HT-29 (cell line): ENCODE data around the gene SEC63. TPM values are rescaled to one million over a fixed set of nuclear protein-coding genes. Genes with fewer than 3 reads are reported as not detected.
"Not testable (repeated sequence)": the region's sequence is repeated elsewhere in the genome, so short reads cannot be mapped to it uniquely, and the experiment has no call there.

Experiments used
- DNase-seq: peaks from one replicate; pipeline ENCODE4 v3.0.0-alpha.2; 2015; ENCODE audit warnings: low spot score
- total RNA-seq: library from RNA; depleted of rRNA; stranded (reverse); fragments of >200 nt; shearing (Covaris generic); gene quantifications from 2 replicates; pipeline ENCODE4 v1.2.3, GENCODE V29; 2014

SEC63 gene
- total RNA-seq, 1 experiment from 2014 or later, result 9.6 TPM

DNA sequence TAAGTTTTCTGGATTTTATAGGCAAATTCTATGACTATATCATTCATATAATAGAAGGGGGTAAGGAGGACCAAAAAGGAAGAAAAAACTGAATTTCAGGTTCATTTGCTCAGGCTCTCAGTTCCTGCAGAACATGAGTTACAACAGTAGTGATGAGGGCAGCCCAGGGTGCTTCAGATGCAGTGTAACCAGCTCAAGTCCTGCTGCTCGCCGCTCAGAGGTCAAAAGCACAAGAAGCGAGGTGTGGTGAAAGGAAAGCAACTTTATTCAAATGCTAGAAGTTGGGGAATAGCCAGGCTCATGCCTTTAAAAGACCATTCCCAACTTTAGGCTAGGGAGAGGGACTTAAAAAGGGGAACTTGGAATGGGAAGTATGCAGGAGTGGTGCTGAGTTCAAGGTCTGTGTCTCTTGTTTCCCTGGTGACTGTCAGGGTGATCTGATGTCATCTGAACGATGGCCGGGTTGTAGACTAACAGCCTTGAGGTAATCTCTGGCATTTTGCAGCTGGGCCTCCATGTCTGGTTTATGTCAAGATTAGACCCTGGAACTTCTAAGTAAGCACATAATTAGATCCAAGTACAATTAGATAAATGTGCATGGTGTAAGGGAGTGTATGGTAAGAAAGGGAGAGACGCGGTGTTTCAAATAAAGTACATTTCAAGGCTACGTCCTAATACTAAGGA lies 14.5 kb upstream of the SEC63 start:
- DNase-seq, result no peak

DNA sequence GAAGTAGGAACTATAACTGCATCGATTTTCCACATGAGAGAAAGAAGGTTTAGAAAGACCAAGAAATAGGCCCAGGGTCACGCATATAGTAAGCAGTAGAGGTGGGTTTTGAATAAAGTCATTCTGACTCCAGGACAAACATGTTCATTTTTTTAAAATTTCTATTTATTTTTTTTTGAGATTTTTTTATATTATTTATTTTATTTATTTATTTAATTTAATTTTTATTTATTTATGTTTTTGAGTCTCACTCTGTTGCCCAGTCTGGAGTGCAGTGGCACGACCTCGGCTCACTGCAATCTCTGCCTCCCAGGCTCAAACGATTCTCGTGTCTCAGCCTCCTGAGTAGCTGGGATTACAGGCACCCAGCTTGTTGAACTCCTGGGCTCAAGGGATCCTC lies 13.2 kb upstream of the SEC63 start:
- no peak for DNase-seq

DNA sequence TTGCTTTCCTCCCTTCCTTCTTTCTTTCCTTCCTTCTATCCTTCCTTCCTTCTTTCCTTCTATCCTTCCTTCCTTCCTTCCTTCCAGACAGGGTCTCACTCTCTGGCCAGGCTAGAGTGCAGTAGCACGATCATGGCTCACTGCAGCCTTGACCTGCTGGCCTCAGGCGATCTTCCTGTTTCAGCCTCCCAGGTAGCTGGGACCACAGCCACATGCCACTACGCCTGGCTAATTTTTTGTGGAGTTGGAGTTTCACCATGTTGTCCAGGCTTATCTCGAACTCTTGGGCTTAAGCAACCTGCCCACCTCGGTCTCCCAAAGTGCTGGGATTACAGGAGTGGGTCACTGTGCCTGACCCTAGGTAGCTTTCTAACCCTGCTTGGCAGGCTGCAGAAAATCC lies 12.2 kb upstream of the SEC63 start:
- DNase-seq, result no peak

DNA sequence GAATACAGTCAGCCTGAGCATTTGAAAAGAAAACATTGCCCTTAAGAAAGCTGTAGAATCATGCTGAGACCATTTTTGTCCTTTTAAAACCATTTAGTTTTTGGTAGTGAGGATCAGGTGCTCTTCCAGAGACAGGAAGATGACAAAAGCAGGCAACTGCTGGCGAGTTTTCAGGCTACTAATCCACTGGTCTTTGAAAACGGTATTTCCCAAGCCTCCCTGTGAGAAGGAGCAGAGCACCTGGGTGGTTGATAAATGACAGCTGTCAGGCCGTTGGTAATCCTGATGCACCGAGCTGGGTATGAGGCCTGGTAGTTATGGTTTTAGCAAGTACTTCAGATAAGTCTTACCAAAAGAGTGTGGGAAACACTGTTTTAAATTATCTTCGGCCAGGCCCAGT lies 10.1 kb upstream of the SEC63 start:
- DNase-seq, result no peak

DNA sequence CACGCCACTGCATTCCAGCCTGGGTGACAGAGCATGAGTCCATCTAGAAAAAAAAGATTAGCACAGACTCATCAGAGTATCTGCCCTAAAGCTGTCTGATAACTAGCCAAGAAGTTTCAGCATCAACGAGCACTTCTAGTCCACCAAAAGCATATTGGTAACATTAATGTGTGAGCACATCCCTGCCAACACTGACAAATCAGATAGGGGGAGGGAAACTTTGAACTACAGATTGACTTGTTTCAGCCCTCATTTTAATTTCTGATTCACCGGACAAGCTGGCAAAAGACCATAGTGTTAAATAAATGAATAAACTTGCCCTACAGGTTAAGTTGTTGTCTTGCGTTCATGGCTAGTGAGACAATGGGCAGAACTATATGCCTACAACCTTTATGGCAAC lies 7.7 kb upstream of the SEC63 start:
- DNase-seq, result no peak

DNA sequence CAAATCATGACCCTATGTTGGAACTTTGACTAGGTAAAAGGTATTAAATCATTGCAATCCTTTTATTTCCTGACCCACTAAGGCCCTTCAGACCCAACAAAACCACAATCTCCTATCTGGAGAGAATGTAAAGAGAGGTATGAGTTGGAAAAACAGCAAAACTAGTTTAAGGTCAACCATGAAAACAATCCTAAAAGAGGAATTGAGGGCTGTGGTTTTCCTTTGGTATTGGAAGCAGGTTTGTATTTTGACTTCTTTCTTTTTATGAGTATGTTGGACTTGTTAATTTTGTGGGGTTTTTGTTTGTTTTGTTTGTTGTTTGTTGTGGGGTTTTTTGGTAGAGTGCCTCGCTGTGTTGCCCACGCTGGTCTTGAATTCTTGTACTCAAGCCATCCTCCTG lies 4.7 kb upstream of the SEC63 start:
- no peak for DNase-seq

DNA sequence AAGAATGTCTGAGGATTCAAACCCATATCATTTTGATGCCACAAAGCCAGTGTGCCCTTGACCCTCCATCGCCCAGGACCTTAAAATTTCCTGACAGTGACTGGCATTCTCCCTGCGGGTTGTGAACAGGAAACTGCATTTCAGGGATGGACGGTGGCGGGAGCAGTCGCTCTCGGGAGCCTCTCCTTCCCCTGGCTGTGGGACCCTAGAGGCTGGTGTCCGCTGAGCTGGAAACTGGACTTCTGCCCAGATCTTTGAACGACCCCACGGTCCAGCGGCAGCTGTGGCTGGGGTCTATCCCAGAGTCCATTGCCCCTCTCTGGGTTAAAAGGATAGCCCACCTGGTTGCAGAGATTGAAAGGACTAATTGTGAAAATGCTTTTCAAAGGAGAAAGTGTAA lies 1.4 kb upstream of the SEC63 start:
- DNase-seq, result no peak

DNA sequence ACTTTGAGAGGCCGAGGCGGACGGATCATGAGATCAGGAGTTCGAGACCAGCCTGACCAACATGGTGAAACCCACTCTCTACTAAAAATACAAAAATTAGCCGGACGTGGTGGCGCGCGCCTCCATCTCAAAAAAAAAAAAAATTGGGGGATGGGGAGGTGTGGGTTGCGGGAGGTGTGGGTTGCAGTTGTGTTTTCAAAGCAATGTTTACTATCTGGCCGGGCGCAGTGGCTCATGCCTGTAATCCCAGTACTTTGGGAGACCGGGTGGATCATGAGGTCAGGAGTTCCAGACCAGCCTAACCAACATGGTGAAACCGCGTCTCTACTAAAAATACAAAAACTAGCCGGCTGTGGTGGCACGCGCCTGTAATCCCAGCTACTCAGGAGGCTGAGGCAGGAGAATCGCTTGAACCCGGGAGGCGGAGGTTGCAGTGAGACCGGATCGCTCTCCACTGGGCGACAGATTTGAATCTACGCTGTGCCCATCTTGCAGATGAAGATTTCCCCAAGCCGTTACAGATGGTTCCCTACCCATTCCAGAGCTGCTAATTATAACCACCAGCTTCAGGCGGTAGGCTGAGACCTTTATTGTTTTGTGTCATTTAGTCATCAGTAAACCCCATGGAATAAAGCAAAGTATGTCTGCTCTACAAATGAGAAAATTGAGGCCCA lies 818 bp upstream of the SEC63 start:
- DNase-seq, result not testable (repeated sequence)

DNA sequence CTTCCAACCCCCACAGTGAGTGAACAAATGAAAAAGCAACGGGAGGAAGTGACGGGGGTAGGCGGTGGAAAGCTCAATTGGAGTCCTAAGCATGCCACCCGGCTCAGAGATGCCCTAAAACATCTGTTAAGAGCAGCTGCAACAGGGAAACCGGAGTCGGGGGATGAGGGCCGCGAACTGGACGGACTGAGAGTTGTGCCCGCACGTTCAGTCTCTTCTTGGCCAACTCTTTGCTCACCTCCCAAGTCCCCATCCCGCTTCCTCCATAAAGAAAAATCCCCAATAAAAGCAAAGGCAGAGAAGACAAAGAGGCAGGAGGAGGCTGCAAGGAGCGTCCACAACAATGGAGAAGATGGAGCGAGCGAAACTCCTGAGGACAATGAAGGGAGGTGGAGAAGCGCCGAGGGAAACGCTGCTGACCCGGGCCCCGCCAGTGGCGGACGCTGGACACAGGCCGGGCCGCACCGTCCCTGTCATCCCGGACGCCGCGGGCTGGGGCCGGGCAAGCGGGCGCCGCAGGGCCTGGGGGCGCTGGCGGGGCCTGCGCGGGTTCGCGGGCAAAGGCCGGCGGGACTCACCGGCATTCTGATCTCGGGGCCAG lies 600 bp downstream of the SEC63 start:
- peak; percentile 42 for DNase-seq

DNA sequence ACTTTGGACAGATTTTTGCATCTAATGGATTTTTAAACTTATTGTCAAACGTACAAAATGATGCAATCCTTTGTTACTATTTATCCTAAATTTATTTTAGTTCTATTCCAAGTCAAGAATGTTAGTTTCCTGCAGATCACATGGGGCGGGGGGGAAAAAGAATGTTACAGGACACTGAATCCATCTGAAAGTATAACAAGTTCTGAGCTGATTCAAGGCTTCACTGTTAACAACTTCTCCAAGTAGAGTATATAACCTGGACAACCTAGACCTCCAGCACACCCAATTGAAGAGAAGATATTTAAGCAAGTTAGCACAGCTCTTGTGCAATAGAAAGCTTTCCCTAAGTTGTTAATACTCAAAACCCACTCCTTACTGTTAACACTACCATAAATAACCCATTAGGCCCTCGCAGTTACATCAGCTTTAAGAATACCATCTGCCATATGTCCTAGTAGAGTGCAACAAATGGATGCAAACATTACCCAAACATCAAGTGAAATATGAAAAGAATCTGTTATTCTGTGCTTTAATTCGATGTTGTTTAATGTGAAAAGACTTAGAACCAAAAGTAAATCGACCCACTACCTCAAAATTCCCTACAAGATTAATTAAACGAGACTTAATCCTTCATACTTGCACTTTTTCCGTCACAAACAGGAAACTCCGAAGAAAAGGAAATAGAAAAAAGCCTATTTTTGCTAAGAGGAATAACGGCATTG lies 1.3 kb downstream of the SEC63 start:
- peak; percentile 51 for DNase-seq

DNA sequence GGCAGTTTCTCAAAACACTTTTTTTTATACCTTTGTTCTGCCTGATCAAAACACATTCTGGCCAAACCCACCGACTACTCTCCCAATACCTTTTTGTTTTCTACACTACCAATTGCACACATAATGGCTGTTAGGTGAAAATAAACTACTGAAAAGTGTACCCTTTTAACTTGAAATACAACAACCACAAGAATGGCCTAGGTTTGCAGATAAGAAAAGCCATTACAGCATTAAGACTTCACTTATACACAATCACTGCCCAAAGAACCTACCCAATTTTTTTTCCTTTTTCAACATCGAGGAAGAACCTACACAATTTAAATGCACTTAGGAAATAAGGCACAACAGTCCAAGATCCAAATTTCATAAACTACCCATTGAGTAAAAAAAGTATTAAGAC lies 1.8 kb downstream of the SEC63 start:
- DNase-seq, result no peak

DNA sequence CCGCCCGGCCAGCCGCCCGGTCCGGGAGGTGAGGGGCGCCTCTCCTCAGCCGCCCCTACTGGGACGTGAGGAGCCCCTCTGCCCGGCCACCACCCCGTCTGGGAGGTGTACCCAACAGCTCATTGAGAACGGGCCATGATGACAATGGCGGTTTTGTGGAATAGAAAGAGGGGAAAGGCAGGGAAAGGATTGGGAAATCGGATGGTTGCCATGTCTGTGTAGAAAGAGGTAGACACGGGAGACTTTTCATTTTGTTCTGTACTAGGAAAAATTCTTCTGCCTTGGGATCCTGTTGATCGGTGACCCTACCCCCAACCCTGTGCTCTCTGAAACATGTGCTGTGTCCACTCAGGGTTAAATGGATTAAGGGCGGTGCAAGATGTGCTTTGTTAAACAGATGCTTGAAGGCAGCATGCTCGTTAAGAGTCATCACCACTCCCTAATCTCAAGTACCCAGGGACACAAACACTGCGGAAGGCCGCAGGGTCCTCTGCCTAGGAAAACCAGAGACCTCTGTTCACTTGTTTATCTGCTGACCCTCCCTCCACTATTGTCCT lies 4.1 kb downstream of the SEC63 start:
- DNase-seq, result not testable (repeated sequence)

DNA sequence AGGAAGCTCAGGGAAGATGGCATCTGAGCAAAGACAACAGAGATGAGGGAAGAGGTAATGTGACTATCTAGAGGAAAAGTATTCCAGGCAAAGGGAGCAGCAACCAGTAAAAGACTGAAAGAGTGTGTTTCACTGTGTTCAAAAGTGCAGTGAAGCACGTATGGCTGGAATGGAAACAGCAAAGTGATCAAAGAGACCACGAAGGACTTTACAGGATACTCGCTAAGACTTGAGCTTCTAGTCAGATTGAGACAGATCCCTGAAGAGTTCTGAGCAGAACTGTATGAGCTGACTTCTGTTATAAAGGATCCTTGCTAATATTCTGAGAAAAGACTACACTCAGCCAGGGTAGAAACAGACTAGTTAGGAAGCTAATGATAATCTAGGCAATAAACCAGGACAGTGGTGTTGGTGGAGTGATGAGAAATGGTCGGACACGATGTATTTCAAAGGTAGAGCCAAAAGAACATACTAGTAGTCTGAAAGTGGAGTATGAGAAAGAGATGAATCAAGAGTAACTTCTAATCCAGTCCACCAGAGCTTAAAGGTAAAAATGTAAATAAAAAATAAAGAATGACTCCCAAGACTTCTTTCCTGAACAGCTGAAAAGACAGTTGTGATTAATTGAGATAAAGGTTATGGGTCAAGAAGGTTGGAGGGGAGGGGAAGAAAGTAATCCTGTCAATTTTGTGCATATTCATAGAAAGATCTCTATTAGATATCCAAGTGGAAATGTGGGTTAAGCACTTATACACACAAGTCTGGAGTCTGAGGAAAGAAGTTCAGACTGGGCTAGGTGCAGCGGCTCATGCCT lies 14.2 kb downstream of the SEC63 start:
- no peak for DNase-seq

DNA sequence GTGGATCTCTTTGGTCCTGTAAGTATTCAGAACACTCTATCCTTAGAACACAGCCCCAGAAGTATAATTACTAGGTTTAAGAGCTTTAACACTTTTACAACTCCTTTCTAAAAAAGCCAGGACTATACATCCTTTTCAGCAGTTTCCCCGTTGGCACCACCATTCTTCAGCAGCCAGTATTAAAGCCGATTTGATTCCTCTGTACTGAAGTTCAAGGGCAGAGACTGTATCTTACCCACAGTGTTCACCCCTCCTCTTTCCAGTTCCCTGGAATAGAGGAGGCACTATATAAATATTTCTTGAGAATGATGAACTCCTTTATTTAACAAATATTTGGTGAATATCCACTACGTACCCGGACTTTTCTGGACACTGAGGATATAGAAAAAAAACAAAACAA lies 15.9 kb downstream of the SEC63 start:
- DNase-seq, result no peak

DNA sequence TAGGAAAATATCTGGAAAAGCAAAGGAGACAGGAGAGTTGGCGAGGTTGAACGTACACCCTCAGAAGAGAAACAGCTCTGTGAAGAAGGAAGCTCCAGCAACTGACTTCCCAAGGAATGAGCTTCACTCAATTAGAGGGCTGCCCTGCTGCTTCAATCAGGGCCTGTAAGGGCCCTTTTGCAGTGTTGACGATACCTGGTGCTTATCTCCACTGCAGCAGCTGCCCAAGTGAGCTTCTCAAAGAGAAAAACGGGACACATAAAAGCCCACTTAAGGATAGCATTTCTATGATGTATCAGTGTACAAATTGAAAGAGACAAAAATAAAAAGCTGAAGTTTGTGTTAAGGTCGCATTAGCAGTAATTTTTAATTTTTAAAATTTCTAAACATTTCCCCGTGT lies 16.4 kb downstream of the SEC63 start:
- DNase-seq, result no peak

DNA sequence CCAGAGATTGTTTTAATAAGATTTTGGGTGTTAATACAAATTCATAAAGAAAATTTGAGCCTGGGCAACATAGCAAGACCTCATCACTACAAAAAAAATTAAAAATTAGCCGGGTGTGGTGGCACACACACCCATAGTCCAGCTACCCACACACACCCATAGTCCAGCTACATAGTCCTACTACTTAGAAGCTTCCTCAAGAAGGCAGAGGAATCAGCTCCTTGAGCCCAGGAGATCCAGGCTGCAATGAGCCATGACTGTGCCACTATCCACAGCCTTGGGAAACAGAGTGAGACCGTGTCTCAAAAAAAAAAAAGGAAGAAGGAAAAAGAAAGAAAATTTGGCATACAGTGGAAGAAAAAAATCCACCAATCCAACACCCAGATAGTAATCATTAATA lies 16.8 kb downstream of the SEC63 start:
- DNase-seq, result no peak

DNA sequence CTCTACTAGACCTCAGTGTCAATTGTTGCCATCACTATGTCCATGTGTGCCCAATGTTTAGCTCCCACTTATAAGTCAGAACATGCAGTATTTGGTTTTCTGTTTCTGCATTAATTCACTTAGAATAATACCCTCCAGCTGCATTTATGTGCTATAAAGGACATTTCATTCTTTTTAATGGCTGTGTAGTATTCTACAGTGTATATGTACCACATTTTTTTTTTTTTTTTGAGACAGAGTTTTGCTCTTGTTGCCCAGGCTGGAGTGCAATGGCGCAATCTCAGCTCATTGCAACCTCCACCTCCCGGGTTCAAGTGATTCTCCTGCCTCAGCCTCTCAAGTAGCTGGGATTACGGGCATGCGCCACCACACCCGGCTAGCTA lies 21.1 kb downstream of the SEC63 start:
- DNase-seq, result not testable (repeated sequence)

DNA sequence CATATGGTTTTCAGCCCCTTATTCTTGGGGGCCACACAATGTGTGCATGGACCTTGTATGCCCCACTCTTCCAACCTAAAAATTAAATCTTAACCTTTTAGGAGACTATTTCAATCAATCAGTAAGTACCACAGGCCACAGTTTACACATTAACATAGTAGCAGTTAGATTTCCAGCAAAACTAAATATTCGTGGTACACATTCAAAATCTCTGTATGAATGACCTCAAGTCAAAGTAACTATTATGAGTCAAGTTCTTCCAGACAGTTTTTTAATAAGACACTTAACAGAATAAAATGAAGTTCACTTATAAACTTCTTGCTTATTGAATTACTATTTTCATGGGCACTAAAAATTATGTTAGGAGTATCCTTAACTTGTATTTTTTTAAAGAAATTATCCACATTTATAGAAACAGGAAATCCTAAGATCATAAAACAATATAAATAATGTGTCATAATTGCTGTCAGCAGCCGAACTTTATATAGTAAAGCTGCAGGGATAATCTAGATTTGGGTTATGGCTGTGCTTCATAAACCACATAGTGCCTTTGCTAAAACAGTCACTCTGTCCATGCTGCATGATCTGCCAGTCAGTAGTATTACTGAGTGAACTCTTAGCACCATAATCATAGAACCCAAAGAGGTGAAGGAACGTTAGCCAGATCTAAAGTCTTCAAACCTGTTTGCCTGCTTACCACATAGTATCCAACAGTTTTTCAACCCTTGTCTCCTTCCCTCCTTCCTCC lies 21.7 kb downstream of the SEC63 start:
- DNase-seq, result no peak

DNA sequence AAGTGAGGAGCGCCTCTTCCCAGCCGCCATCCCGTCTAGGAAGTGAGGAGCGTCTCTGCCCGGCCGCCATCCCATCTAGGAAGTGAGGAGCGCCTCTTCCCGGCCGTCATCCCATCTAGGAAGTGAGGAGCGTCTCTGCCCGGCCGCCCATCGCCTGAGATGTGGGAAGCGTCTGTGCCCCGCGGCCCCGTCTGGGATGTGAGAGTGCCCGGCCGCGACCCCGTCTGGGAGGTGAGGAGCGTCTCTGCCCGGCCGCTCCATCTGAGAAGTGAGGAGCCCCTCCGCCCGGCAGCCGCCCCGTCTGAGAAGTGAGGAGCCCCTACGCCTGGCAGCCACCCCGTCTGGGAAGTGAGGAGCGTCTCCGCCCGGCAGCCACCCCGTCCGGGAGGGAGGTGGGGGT lies 23.8 kb downstream of the SEC63 start:
- not testable (repeated sequence) for DNase-seq

DNA sequence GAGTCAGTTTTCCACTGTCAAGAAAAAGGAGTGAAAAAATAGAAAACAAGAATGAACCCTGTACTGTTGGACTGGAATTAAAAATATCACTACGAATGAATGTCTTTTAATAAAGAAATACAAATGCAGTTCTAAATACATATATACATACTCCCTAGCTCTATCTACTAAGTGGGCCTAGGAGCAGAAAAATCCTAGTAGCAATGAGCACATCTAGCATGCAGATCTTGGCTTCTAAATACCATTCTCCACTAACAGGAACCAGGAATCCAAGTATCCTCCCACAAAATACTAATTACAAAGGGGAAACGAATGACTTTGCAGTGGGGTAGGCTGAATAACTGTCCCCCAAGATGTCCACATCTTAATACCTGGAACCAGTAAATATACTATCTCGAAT lies 25.4 kb downstream of the SEC63 start:
- DNase-seq, result no peak

DNA sequence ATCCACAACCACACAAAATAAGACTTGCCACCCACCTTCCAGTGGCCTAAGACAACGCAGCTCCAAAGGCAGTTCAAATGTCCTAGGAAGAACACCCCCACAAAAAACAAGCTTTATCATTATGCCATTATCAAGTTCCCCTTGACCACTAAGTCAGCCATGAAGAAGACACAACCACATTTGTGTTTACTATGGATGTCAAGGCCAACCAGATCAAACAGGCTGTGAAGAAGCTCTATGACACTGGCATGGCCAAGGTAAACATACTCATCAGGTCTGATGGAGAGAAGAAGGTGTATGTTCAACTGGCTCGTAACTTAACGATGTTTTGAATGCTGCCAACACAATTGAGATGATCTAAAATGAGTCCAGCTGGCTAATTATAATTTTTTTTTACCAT lies 26.1 kb downstream of the SEC63 start:
- DNase-seq, result no peak
